H9 (cell line): ENCODE measurements around the gene IFT81. TPM values are rescaled to one million over a fixed set of nuclear protein-coding genes. Genes with fewer than 3 reads are reported as not detected.

Source experiments
- DNase-seq: peaks from one replicate; pipeline ENCODE4 v3.0.0-alpha.2; 2017
- H2AFZ ChIP-seq: one replicate; pipeline ENCODE4 v1.6.1; 2013; ENCODE audit warnings: mild to moderate bottlenecking, low read length, control low read depth, moderate library complexity
- H2AK5ac ChIP-seq: 2 replicates; pipeline ENCODE4 v1.6.1; 2013; ENCODE audit warnings: low read length, control low read depth, mixed read lengths; ENCODE audit not compliant: insufficient read length
- H2BK120ac ChIP-seq: one replicate; pipeline ENCODE4 v1.6.1; 2013; ENCODE audit warnings: low read depth, mild to moderate bottlenecking, low read length, control low read depth, inconsistent platforms; ENCODE audit not compliant: poor library complexity, severe bottlenecking
- H2BK12ac ChIP-seq: 2 replicates; pipeline ENCODE4 v1.6.1; 2013; ENCODE audit warnings: low read length, control low read depth, mixed read lengths, low read depth; ENCODE audit not compliant: insufficient read length
- H2BK15ac ChIP-seq: 2 replicates; pipeline ENCODE4 v1.6.1; 2013; ENCODE audit warnings: low read depth, low read length, control low read depth
- H2BK20ac ChIP-seq: one replicate; pipeline ENCODE4 v1.6.1; 2013; ENCODE audit warnings: low read depth, mild to moderate bottlenecking, low read length, control low read depth, inconsistent platforms; ENCODE audit not compliant: poor library complexity, severe bottlenecking
- H2BK5ac ChIP-seq: 2 replicates; pipeline ENCODE4 v1.6.1; 2013; ENCODE audit warnings: low read length, control low read depth, mixed read lengths; ENCODE audit not compliant: insufficient read length
- H3K14ac ChIP-seq: 2 replicates; pipeline ENCODE4 v1.6.1; 2013; ENCODE audit warnings: low read length, control low read depth; ENCODE audit not compliant: insufficient read depth
- H3K18ac ChIP-seq: 2 replicates; pipeline ENCODE4 v1.6.1; 2013; ENCODE audit warnings: low read depth, mild to moderate bottlenecking, mixed read lengths, low read length, control low read depth; ENCODE audit not compliant: insufficient read length
- H3K23ac ChIP-seq: 2 replicates; pipeline ENCODE4 v1.6.1; 2013; ENCODE audit warnings: low read length, control low read depth, mixed read lengths, low read depth; ENCODE audit not compliant: insufficient read length
- H3K23me2 ChIP-seq: 2 replicates; pipeline ENCODE4 v1.6.1; 2013; ENCODE audit warnings: low read depth, mild to moderate bottlenecking, mixed read lengths, low read length, control low read depth; ENCODE audit not compliant: insufficient read length, poor library complexity, severe bottlenecking
- H3K27ac ChIP-seq: 2 replicates; pipeline ENCODE4 v1.5.1; 2013; ENCODE audit warnings: low read length, control low read depth, mixed read lengths, low read depth; ENCODE audit not compliant: insufficient read length
- H3K27me3 ChIP-seq: 2 replicates; pipeline ENCODE4 v1.6.1; 2013; ENCODE audit warnings: low read length, control low read depth, inconsistent platforms; ENCODE audit not compliant: insufficient read depth
- H3K4ac ChIP-seq: 2 replicates; pipeline ENCODE4 v1.6.1; 2013; ENCODE audit warnings: low read depth, mild to moderate bottlenecking, control low read depth, inconsistent platforms, low read length, moderate library complexity
- H3K4me1 ChIP-seq: 2 replicates; pipeline ENCODE4 v1.6.1; 2013; ENCODE audit warnings: low read length, control low read depth, inconsistent platforms; ENCODE audit not compliant: insufficient read depth
- H3K4me2 ChIP-seq: 2 replicates; pipeline ENCODE4 v1.6.1; 2013; ENCODE audit warnings: low read length, control low read depth, mixed read lengths; ENCODE audit not compliant: insufficient read length, insufficient read depth
- H3K56ac ChIP-seq: 2 replicates; pipeline ENCODE4 v1.6.1; 2013; ENCODE audit warnings: low read depth, mild to moderate bottlenecking, mixed read lengths, low read length, control low read depth; ENCODE audit not compliant: insufficient read length
- H3K79me1 ChIP-seq: 2 replicates; pipeline ENCODE4 v1.6.1; 2013; ENCODE audit warnings: low read depth, mild to moderate bottlenecking, moderate library complexity, low read length, control low read depth, inconsistent platforms; ENCODE audit not compliant: insufficient read depth, poor library complexity, severe bottlenecking
- H3K79me2 ChIP-seq: 2 replicates; pipeline ENCODE4 v1.6.1; 2013; ENCODE audit warnings: low read length, control low read depth, inconsistent platforms; ENCODE audit not compliant: insufficient read depth
- H3K9ac ChIP-seq: 2 replicates; pipeline ENCODE4 v1.6.1; 2013; ENCODE audit warnings: low read length, control low read depth, mixed read lengths; ENCODE audit not compliant: insufficient read length; ENCODE audit errors: extremely low read depth
- H3K9me3 ChIP-seq: one replicate; pipeline ENCODE4 v1.6.1; 2013; ENCODE audit warnings: low read depth, low read length, inconsistent platforms; ENCODE audit not compliant: control insufficient read depth
- H3T11ph ChIP-seq: one replicate; pipeline ENCODE4 v1.6.1; 2013; ENCODE audit warnings: mild to moderate bottlenecking, low read length, control low read depth, inconsistent platforms
- H4K20me1 ChIP-seq: one replicate; pipeline ENCODE4 v1.6.1; 2013; ENCODE audit not compliant: control insufficient read depth, insufficient read length, insufficient read depth
- H4K5ac ChIP-seq: 2 replicates; pipeline ENCODE4 v1.6.1; 2013; ENCODE audit warnings: low read depth, mild to moderate bottlenecking, mixed read lengths, low read length, control low read depth; ENCODE audit not compliant: insufficient read length
- H4K8ac ChIP-seq: replicated peaks from 2 replicates; pipeline ENCODE4 v1.6.1; 2013; ENCODE audit warnings: low read length, control low read depth, mixed read lengths, low read depth; ENCODE audit not compliant: insufficient read length
- H4K91ac ChIP-seq: 2 replicates; pipeline ENCODE4 v1.6.1; 2013; ENCODE audit warnings: low read depth, mild to moderate bottlenecking, moderate library complexity, mixed read lengths, low read length, control low read depth; ENCODE audit not compliant: insufficient read length
- H3K27ac Mint-ChIP-seq, 3 experiments: 2 replicates in 2 of 3; 3 replicates in 1 of 3; pipeline ENCODE4 v1.8.0; 2020 to 2021; ENCODE audit warnings: mixed read lengths in 3 of 3, mild to moderate bottlenecking in 1 of 3, moderate library complexity in 1 of 3
- H3K27me3 Mint-ChIP-seq: 2 replicates; pipeline ENCODE4 v1.8.0; 2021; ENCODE audit warnings: low read depth, mild to moderate bottlenecking, moderate library complexity, mixed read lengths
- H3K36me3 Mint-ChIP-seq, 3 experiments: 2 replicates in 2 of 3; 3 replicates in 1 of 3; pipeline ENCODE4 v1.8.0; 2020 to 2021; ENCODE audit warnings: low read depth in 3 of 3, mixed read lengths in 3 of 3; ENCODE audit not compliant: insufficient read depth in 1 of 3
- H3K4me1 Mint-ChIP-seq, 2 experiments: 2 replicates each; pipeline ENCODE4 v1.8.0; 2020; ENCODE audit warnings: mixed read lengths in 2 of 2
- H3K4me3 Mint-ChIP-seq, 2 experiments: 2 replicates in 1 of 2; 3 replicates in 1 of 2; pipeline ENCODE4 v1.8.0; 2020 to 2021; ENCODE audit warnings: mild to moderate bottlenecking in 2 of 2, mixed read lengths in 2 of 2, moderate library complexity in 1 of 2
- H3K9me3 Mint-ChIP-seq, 2 experiments: 2 replicates in 1 of 2; 3 replicates in 1 of 2; pipeline ENCODE4 v1.8.0; 2020; ENCODE audit warnings: mild to moderate bottlenecking in 2 of 2, mixed read lengths in 2 of 2, moderate library complexity in 1 of 2
- WGBS: extraction: QIAGEN DNeasy Blood & Tissue Kit; methylation state at CpG from one replicate; pipeline ENCODE4 v1.1.7; 2013; ENCODE audit warnings: missing lambda C conversion rate, low lambda C conversion rate, mixed read lengths; ENCODE audit not compliant: insufficient read length; ENCODE audit errors: extremely low coverage; 5-methylcytosine and 5-hydroxymethylcytosine counted together
- total RNA-seq: library from RNA; stranded (reverse); gene quantifications from 2 replicates; pipeline ENCODE4 v1.2.1, GENCODE V29; 2021
- TF ChIP-seq, protein P1 (sequence below): fragments of 200-600 bp; sonication (generic); conservative IDR thresholded peaks from 3 replicates; pipeline ENCODE4 v1.8.0; 2021; ENCODE audit warnings: antibody characterized with exemption, mild to moderate bottlenecking

IFT81 gene
- total RNA-seq, 1 experiment from 2014 or later = 9.3 TPM

DNA sequence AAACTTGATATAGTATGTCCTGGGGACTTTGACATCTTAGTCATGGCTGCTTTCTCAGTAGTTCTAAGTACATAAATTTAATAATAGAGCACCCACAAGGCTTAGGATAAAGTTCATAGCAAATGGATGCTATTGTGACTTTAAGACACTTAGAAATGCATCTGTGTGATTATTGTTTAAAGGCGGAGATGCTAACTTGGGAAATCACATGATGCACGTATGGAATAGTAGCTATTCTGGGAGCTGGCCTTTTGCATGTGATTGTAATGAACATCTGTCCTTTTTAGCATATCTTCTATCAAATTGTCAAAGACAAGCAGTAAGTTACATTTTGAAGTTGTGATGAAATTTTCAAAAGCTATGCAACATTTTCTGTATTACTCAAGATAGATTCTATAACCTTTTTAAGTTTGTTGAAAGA lies 110.2 kb downstream of the IFT81 start:
- Histone ChIP-seq H2BK20ac (no peak overlapping the region), H3K27ac (no peak overlapping the region), H3T11ph (no peak overlapping the region), H3K9me3 (no peaks in the 10 kb centered on the region), H3K56ac (no peak overlapping the region), H3K27me3 (no peaks in the 10 kb centered on the region), H3K23me2 (no peaks in the 10 kb centered on the region), H4K8ac (no peak overlapping the region), H3K9ac (no peak overlapping the region), H3K4me2 (no peak overlapping the region), H3K14ac (no peak overlapping the region), H2BK15ac (no peak overlapping the region), H2BK5ac (no peak overlapping the region), H2BK120ac (no peak overlapping the region), H2AK5ac (no peak overlapping the region), H3K79me2 (no peaks in the 10 kb centered on the region), H4K5ac (no peak overlapping the region), H2AFZ (no peak overlapping the region), H3K23ac (no peak overlapping the region), H4K91ac (no peak overlapping the region), H3K18ac (no peak overlapping the region), H2BK12ac (no peak overlapping the region), H3K79me1 (no peaks in the 10 kb centered on the region), H3K4me1 (no peaks in the 10 kb centered on the region; the same call in 1 of the 2 replicates), H4K20me1 (no peaks in the 10 kb centered on the region), H3K4ac (no peak overlapping the region)
- H3K9me3 Mint-ChIP-seq = no peaks in the 10 kb centered on the region
- WGBS = no CpG with 5 or more reads among the region's 2 CpGs
- DNase-seq = no peak
- no peak overlapping the region for H3K27ac Mint-ChIP-seq
- H3K27me3 Mint-ChIP-seq = no peaks in the 10 kb centered on the region; the same call in 1 of the 2 replicates
- H3K4me1 Mint-ChIP-seq = peaks cover 3% of the 10 kb centered on the region in 2 experiments
- 0 out of 7 replicates have a peak, but pooled peaks cover 0 to 1% (median 0%) of the 10 kb centered on the region in 3 experiments for H3K36me3 Mint-ChIP-seq
- TF ChIP-seq, protein P1, sequence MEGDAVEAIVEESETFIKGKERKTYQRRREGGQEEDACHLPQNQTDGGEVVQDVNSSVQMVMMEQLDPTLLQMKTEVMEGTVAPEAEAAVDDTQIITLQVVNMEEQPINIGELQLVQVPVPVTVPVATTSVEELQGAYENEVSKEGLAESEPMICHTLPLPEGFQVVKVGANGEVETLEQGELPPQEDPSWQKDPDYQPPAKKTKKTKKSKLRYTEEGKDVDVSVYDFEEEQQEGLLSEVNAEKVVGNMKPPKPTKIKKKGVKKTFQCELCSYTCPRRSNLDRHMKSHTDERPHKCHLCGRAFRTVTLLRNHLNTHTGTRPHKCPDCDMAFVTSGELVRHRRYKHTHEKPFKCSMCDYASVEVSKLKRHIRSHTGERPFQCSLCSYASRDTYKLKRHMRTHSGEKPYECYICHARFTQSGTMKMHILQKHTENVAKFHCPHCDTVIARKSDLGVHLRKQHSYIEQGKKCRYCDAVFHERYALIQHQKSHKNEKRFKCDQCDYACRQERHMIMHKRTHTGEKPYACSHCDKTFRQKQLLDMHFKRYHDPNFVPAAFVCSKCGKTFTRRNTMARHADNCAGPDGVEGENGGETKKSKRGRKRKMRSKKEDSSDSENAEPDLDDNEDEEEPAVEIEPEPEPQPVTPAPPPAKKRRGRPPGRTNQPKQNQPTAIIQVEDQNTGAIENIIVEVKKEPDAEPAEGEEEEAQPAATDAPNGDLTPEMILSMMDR = no peak
- H3K4me3 Mint-ChIP-seq = no peak overlapping the region
